Lower lobe of right lung (tissue), 2 donors: ENCODE results near the gene PTPN14. TPM values are rescaled to one million over a fixed set of nuclear protein-coding genes. Genes with fewer than 3 reads are reported as not detected.

ENCODE experiments used
- ATAC-seq, 2 donors: fragments of 200-7000 bp; cut with Tn5 transposase; one replicate each; pipeline ENCODE4 v1.9.1; 2020 to 2022; ENCODE audit warnings: mild to moderate bottlenecking in 2 of 2, moderate library complexity in 2 of 2
- DNase-seq: peaks from one replicate; pipeline ENCODE4 v3.0.0-alpha.2; 2020
- H3K27ac ChIP-seq: fragments of 200-600 bp; one replicate; pipeline ENCODE4 v1.8.0; 2022
- H3K27me3 ChIP-seq: fragments of 200-600 bp; one replicate; pipeline ENCODE4 v1.8.0; 2022; ENCODE audit warnings: low read depth
- H3K36me3 ChIP-seq: fragments of 200-600 bp; one replicate; pipeline ENCODE4 v1.8.0; 2022; ENCODE audit warnings: mild to moderate bottlenecking
- H3K4me1 ChIP-seq: fragments of 200-600 bp; one replicate; pipeline ENCODE4 v1.8.0; 2022
- H3K4me3 ChIP-seq: fragments of 200-600 bp; one replicate; pipeline ENCODE4 v1.8.0; 2022; ENCODE audit warnings: mild to moderate bottlenecking
- H3K9me3 ChIP-seq: fragments of 200-600 bp; one replicate; pipeline ENCODE4 v1.8.0; 2022
- intact Hi-C: fragments of 100-400 bp; cut with DNase I; formaldehyde crosslinking; loops from one replicate; pipeline ENCODE4 v1.11.0; 2022
- total RNA-seq: library from RNA; stranded (reverse); fragmentation: NEBNext Ultra II Directional; extraction: Animal tissue kit (Norgen Biotek cat#: 25700); gene quantifications from one replicate; pipeline ENCODE4 v1.2.1, GENCODE V29; 2021
- TF ChIP-seq, protein P1 (sequence below): fragments of 200-600 bp; IDR thresholded peaks from one replicate; pipeline ENCODE4 v1.8.0; 2022; ENCODE audit warnings: antibody characterized with exemption, mild to moderate bottlenecking
- donor health status: DM: no; HTN: yes; CAD: no; lungs with severe emphysema.

PTPN14 gene
- total RNA-seq, 1 donor from 2014 or later = 34.1 TPM

DNA sequence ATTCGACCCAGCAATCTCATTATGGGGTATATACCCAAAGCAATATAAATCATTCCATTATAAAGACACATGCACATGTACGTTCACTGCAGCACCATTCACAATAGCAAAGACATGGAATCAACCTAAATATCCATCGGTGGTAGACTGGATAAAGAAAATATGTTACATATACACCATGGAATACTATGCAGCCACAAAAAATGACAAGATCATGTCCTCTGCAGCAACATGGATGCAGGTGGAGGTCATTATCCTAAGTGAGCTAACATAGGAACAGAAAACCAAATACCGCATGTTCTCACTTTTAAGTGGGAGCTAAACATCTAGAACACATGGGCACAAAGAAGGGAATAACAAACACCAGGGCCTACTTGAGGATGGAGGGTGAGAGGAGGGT is 115.5 kb downstream of the PTPN14 start:
- no peak for ATAC-seq
- Histone ChIP-seq H3K4me1 (peaks cover 22% of the 10 kb centered on the region), H3K36me3 (no peaks in the 10 kb centered on the region), H3K4me3 (no peak overlapping the region), H3K27me3 (no peaks in the 10 kb centered on the region), H3K9me3 (no peaks in the 10 kb centered on the region), H3K27ac (no peak overlapping the region)
- intact Hi-C loops = no loop called here
- DNase-seq = no peak
- TF ChIP-seq, protein P1, sequence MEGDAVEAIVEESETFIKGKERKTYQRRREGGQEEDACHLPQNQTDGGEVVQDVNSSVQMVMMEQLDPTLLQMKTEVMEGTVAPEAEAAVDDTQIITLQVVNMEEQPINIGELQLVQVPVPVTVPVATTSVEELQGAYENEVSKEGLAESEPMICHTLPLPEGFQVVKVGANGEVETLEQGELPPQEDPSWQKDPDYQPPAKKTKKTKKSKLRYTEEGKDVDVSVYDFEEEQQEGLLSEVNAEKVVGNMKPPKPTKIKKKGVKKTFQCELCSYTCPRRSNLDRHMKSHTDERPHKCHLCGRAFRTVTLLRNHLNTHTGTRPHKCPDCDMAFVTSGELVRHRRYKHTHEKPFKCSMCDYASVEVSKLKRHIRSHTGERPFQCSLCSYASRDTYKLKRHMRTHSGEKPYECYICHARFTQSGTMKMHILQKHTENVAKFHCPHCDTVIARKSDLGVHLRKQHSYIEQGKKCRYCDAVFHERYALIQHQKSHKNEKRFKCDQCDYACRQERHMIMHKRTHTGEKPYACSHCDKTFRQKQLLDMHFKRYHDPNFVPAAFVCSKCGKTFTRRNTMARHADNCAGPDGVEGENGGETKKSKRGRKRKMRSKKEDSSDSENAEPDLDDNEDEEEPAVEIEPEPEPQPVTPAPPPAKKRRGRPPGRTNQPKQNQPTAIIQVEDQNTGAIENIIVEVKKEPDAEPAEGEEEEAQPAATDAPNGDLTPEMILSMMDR = no peak

DNA sequence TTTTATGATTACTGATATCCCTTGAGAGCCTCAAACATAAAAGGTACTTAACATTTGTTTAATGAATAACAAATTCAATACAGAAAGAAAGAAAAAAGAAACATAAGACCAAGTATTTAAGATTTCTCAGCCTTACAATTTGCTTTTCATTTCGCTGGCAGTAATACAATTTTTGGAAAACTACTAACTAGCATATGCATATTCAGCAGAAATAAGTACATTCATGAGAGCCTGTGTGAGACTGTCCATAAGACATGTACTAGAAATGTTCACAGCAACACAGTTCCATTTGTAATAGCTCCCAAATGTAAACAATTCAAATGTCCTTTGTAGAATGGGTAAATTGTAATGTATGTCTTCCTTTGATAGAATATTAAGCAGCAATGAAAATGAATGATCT is 119.2 kb downstream of the PTPN14 start:
- no peak overlapping the region for H3K27ac ChIP-seq
- no peaks in the 10 kb centered on the region for H3K36me3 ChIP-seq
- no peaks in the 10 kb centered on the region for H3K27me3 ChIP-seq
- DNase-seq (no peak), ATAC-seq (no peak)
- H3K4me3 ChIP-seq = no peak overlapping the region
- no peaks in the 10 kb centered on the region for H3K9me3 ChIP-seq
- H3K4me1 ChIP-seq = no peaks in the 10 kb centered on the region
- intact Hi-C loops = no loop called here
- TF ChIP-seq, protein P1 = no peak

DNA sequence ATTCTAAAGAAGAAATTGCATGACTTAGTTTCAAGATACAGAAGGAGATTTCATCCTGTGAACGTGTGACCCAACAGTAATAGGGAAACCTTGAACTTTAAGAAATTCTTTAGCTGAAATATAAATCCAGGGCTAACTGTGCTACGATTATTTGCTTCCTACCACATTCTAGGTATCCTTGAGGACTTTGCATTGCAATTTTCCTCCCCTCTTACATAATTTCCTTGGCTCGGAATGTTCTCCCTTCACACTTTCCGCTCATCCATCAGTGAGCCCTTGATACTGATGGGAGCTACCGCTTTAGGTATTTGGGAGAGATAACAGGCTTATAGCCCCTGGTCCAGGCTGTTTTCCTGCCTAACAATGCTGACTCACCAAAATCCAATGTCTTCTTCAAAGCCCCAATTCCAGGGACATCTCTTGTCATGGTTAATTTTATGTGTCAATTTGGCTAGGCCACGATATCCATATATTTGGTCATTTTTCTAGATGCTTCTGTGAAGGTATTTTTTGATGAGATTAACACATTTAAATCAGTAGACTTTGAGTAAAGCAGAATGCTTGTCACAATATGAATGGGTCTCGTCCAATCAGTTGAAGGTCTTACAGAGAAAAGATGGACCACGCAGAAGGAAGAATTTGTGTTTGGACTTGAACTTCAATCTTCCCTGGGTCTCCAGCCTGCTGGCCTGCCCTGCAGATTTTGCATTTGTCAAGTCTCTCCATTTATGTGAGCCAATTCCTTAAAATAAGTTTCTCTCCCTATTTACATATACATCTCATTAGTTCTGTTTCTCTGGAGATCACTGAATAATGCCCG is 121.2 kb downstream of the PTPN14 start:
- no peaks in the 10 kb centered on the region for H3K4me1 ChIP-seq
- ATAC-seq = no peak
- no peaks in the 10 kb centered on the region for H3K36me3 ChIP-seq
- no peak for DNase-seq
- H3K27me3 ChIP-seq = no peaks in the 10 kb centered on the region
- intact Hi-C loops = no loop called here
- no peak overlapping the region for H3K27ac ChIP-seq
- no peak overlapping the region for H3K4me3 ChIP-seq
- TF ChIP-seq, protein P1 = no peak
- no peaks in the 10 kb centered on the region for H3K9me3 ChIP-seq

DNA sequence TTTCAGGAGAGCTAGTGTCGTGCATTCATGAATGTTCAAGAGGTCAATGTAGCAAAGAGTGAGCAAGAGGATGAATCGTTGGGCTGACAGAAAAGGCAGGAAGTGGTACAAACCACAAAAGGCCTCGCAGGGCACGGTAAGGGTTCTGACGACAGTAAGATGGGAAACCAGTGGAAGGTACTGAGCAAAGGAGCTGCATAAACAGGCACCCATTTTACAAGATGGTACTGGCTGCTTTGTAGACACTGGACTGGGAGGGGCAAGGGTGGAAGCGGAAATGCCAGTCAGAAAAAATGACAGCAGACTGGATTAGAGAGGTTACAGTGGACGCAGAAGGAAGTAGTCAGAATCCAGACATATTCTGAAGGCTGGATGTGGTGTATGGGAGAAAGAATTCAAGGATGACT is 123.5 kb downstream of the PTPN14 start:
- Histone ChIP-seq H3K27me3 (no peaks in the 10 kb centered on the region), H3K9me3 (no peaks in the 10 kb centered on the region), H3K4me3 (no peak overlapping the region), H3K27ac (no peak overlapping the region), H3K36me3 (no peaks in the 10 kb centered on the region), H3K4me1 (no peaks in the 10 kb centered on the region)
- DNase-seq (no peak), ATAC-seq (peak; percentile 56 to 82)
- intact Hi-C loops = no loop called here
- TF ChIP-seq, protein P1 = no peak

GRCh38 chr1:214426426-214426812 is 125.0 kb downstream of the PTPN14 start:
- no peak for DNase-seq
- H3K4me1 ChIP-seq = no peaks in the 10 kb centered on the region
- no peaks in the 10 kb centered on the region for H3K9me3 ChIP-seq
- intact Hi-C loops = no loop called here
- ATAC-seq = no peak
- TF ChIP-seq, protein P1 = no peak
- no peaks in the 10 kb centered on the region for H3K27me3 ChIP-seq
- H3K4me3 ChIP-seq = no peak overlapping the region
- H3K36me3 ChIP-seq = no peaks in the 10 kb centered on the region
- H3K27ac ChIP-seq = no peak overlapping the region
